Heart left ventricle (tissue), 13 donors: ENCODE measurements around the gene ARSG.

Source experiments
- CTCF ChIP-seq, 12 donors: fragments of 200-600 bp; sonication (generic) in 4 of 12; IDR thresholded peaks; one replicate each; pipeline versions ENCODE4 v1.5.0 to v1.8.0; 2018 to 2022; ENCODE audit warnings: antibody characterized with exemption in 12 of 12, mild to moderate bottlenecking in 5 of 12
- POLR2A ChIP-seq, 2 donors: fragments of 450-650 bp; IDR thresholded peaks; one replicate each; pipeline ENCODE4 v1.6.1; 2017; ENCODE audit warnings: antibody characterized with exemption in 2 of 2, mild to moderate bottlenecking in 2 of 2, moderate library complexity in 2 of 2
- donor health status: ischemic (EF 13 %, LVEDD 7.1; RV severe dilation, severe dysfunction).
- donor health status: DM: no; HTN: yes; CAD: no.
- donor health status: DM: no; HTN: no; CAD: no.
- donor health status: ischemic (EF 25% LVEDD 6.9; RV normal size, moderate dysfunction).
- donor health status: ischemic (EF 25% LVEDD 5.7; RV mildly dilated, moderate dysfunction).
- donor health status: ischemic (EF 35%, LVEDD 5.7; RV mildly dilated, moderate dysfunction).
- donor health status: nonischemic (EF 11% LVEDD 7.7; RV severe dilation, severe dysfunction).
- donor health status: DM: yes; HTN: yes; CAD: no.
- donor health status: PGD.
- donor health status: ischemic (EF 29% LVEDD 5.4; RV normal size, mild dysfunction).
- donor health status: nonischemic (EF 23%, LVEDD 6.1; RV moderate dilation, normal function).

GRCh38 chr17:68468334-68468733 is 177.0 kb downstream of the ARSG start:
- TF ChIP-seq CTCF (IDR thresholded peaks at IDR 0.05) (no peak), POLR2A (IDR thresholded peaks at IDR 0.05) (no peak)
